C4-2B (cell line): ENCODE measurements around the gene SCMH1.

Experiments used
- ZFX ChIP-seq: fragments of 450-650 bp; IDR thresholded peaks from 2 replicates; pipeline ENCODE4 v1.6.1; 2017
- TF ChIP-seq, protein P1 (sequence below): fragments of 450-650 bp; conservative IDR thresholded peaks from 2 replicates; pipeline ENCODE4 v1.5.1; 2017; ENCODE audit warnings: mild to moderate bottlenecking

DNA sequence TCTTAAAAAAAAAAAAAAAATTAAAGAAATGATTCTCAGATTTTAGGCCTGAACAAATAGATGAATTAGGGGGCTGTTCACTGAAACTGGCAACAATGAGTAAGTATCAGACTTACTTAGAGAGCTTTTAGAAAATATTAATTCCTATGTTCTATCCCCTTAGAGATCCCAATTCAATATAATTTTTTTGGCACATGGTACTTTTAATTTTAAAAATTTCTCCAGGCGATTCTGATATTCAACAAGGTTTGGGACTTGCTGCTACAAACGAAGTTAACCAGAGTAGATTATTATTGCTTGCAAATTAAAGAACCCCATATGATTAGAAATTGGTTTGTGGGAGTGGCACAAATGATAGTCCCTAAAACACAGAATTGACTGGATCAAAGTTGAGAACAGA is 11.4 kb downstream of the SCMH1 start:
- TF ChIP-seq, protein P1, sequence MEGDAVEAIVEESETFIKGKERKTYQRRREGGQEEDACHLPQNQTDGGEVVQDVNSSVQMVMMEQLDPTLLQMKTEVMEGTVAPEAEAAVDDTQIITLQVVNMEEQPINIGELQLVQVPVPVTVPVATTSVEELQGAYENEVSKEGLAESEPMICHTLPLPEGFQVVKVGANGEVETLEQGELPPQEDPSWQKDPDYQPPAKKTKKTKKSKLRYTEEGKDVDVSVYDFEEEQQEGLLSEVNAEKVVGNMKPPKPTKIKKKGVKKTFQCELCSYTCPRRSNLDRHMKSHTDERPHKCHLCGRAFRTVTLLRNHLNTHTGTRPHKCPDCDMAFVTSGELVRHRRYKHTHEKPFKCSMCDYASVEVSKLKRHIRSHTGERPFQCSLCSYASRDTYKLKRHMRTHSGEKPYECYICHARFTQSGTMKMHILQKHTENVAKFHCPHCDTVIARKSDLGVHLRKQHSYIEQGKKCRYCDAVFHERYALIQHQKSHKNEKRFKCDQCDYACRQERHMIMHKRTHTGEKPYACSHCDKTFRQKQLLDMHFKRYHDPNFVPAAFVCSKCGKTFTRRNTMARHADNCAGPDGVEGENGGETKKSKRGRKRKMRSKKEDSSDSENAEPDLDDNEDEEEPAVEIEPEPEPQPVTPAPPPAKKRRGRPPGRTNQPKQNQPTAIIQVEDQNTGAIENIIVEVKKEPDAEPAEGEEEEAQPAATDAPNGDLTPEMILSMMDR, result no peak
- TF ChIP-seq ZFX, result no peak
